HL-60/S4 (cell line): ENCODE data around the gene PDXP.
"Not testable (repeated sequence)": the region's sequence is repeated elsewhere in the genome, so short reads cannot be mapped to it uniquely, and the experiment has no call there.

ENCODE experiments used
- in situ Hi-C: fragments of 300-500 bp; cut with MboI; formaldehyde crosslinking; loops from 2 replicates; pipeline ENCODE4 v1.14.3; 2022; ENCODE audit warnings: low sequenced_read_pairs

PDXP gene

GRCh38 chr22:37658133-37659065 lies at the start of gene PDXP:
TSS of gene PDXP (plus strand) at chr22:37658723. CDS start at chr22:37658783, 60 bp downstream.
- in situ Hi-C loops: no loop called here

DNA sequence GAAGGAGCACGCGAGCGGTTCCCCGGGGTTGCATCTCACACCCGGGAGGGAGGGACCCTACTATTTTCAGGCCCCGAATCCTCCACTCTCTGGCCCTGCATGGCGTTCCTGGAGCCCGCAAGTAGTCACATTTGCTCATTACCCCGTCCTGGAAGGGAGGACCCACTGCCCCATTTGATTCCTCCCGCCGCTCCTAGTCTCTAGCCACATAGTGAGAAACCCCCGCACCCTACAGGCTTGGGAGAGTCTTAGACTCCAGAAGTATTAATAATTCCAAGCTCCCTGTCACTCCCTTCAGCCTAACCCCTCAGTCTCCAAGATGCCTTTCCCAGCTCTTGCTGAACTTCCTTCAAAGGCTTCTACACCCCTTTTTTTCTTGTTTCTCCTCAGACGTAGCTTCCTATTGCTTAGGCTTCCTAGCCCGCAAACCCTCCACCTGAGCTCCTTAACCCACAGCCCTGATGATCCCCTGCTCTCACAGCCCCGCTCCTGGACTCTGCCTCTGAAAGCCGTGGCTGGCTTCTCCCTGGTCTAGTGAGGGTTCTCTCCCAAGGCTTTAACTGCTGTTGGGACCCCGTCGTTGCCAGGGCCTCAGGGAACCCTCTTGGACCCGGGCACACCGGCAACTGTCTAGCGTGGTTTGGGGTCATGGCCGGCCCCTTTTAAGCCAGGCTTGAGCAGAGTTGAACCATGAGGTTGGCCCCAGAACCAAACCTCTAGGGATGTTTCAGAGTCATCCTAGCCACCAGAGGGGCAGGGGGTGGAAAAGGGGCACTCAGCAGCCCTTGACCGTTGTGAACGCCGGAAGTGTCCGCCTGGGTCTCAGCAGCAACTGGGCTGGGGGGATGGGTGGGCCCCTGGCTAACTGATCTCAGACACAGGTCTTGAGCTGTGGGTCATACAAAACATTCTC lies 49.0 kb upstream of the PDXP start:
- in situ Hi-C loops: no loop called here

DNA sequence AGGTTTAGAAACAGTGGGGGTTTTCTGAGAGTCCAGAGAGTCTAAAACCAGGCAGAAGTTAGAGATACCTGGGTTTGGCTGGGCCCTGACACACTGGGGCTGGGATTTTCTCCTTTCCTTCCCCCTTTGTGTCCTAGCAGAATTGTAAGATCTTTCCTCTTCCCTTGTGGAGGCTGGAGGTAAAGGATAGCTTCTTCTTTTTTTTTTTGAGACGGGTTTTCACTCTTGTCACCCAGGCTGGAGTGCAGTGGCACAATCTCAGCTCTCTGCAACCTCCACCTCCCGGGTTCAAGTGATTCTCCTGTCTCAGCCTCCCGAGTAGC lies 48.4 kb upstream of the PDXP start:
- in situ Hi-C loops: not testable (repeated sequence)

DNA sequence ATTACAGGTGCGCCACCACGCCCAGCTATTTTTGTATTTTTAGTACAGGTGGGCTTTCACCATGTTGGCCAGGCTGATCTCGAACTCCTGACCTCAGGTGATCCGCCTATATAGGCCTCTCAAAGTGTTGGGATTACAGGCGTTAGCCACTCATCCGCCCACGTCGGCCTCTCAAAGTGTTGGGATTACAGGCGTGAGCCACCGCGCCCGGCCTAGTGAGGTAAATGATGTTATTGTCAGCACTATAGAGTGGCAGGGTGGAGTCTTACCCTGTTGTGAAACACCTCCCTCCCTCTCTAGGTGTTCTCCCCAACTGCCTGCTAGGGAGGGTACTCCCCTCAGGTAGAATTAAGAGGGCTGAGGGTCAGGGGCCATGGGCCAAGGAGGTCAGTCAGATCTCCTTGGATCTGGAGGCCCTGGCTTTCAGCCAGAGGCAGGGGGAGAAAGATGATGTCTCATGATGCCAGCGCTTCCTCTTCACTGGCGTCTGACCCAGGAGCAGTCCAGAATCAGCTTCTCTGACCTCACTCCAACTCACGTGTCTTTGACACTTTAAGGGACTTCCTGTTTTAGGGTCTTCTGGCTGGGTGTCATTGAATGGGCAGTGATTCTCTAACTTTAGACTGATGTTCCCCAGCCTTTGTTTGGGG lies 47.9 kb upstream of the PDXP start:
- in situ Hi-C loops: no loop called here

GRCh38 chr22:37611207-37611606 lies 47.3 kb upstream of the PDXP start:
- in situ Hi-C loops: no loop called here

DNA sequence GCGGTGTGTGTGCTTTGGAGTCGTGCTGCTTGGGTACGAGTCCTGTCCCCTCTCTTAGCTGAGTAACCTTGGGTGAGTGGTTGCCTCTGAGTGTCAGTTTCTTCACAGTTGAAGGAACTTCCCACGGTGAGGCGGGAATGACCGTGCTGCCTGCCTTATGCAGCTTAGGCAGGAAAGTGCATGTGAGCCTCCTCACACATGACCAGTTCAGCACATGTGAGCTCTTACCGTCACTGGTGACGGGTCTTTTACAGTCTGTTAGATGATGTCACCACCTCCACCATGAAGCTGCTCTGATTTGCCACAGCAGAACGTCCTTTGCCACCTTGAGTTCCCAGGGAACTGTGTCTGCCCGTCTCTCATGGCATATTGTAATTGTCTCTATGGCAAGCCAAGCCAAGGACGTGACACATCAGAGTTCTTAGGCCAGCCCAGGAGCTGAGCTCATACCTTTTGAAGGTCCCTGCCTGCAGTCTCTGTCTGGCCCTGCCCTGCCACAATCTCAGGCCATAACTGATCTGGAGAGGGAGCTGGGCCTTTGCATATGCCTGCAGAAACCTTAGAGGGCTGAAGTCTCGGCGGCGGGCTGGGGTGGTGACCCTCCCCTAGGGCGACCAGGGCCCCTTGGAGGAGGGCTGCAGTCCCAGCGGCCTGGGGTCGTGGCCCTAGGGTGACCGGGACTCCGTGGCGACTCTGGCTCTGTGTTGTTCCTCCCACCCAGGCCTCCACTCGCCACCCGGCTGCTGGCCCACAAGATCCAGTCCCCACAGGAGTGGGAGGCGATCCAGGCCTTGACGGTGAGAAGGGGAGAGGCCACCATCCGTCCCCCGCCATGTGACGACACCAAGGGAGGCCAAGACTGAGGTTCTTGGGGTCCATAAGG lies 42.1 kb upstream of the PDXP start:
- in situ Hi-C loops: no loop called here

DNA sequence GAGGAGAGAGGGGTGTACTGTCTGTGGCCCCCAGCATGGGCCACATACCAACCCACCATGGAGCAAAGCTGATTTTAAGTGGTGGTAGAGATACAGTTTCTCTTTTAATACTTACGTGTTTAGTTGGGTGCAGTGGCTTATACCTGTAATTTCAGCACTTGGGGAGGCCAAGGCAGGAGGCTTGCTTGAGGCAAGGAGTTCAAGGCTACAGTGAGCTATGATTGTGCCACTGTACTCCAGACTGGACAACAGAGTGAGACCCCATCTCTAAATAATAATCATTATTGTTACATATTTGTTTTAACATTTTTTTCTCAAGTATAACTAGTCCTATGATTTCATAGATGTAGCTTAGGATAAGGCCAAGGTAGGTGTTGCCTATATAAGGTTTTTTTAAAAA lies 41.1 kb upstream of the PDXP start:
- in situ Hi-C loops: no loop called here

GRCh38 chr22:37618072-37618656 lies 40.4 kb upstream of the PDXP start:
- in situ Hi-C loops: no loop called here

DNA sequence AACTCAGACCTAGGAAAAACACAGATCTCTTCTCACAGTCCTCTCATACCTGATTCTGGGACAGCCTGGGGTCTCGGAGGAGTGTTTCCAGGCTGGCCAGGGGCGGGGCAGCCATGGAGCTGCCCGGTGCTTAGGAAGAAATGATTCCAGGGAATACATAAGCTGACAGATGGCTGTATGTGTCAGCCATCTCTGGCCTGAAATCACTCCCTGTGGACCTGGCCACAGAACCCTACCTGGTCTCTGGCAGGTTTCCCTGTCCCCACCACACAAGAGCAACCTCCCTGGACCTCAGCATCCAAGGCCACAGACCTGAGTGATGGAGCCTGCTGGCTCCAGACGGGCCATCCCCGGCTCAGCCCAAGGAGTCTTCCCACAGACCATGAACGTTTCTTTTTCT lies 39.8 kb upstream of the PDXP start:
- in situ Hi-C loops: no loop called here

DNA sequence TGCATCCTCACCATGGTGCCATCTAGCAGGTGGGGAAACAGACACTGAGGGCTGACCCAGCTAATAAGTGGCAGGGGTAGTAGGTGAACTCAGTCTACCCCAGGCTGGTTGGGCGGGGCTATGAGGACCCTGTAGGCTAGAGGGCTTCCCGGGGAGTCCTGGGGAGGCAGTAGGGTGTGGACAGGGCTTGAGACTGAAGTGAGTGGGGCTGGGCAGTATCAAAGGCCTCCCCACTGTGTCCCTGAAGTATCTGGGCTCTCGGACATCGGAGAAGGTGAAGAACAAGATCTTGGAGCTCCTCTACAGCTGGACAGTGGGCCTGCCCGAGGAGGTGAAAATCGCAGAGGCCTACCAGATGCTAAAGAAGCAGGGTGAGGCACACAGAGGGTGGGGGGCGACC lies 38.5 kb upstream of the PDXP start:
- in situ Hi-C loops: loop anchor here (10.0 kb wide), 1 partner anchor 175 kb away; no protein-coding TSS in a partner anchor

- in situ Hi-C loops: loop anchor here (10.0 kb wide), 1 partner anchor 173 kb away; no protein-coding TSS in a partner anchor
These were observed 37.1 kb upstream of the PDXP start for GRCh38 chr22:37621352-37621860.

DNA sequence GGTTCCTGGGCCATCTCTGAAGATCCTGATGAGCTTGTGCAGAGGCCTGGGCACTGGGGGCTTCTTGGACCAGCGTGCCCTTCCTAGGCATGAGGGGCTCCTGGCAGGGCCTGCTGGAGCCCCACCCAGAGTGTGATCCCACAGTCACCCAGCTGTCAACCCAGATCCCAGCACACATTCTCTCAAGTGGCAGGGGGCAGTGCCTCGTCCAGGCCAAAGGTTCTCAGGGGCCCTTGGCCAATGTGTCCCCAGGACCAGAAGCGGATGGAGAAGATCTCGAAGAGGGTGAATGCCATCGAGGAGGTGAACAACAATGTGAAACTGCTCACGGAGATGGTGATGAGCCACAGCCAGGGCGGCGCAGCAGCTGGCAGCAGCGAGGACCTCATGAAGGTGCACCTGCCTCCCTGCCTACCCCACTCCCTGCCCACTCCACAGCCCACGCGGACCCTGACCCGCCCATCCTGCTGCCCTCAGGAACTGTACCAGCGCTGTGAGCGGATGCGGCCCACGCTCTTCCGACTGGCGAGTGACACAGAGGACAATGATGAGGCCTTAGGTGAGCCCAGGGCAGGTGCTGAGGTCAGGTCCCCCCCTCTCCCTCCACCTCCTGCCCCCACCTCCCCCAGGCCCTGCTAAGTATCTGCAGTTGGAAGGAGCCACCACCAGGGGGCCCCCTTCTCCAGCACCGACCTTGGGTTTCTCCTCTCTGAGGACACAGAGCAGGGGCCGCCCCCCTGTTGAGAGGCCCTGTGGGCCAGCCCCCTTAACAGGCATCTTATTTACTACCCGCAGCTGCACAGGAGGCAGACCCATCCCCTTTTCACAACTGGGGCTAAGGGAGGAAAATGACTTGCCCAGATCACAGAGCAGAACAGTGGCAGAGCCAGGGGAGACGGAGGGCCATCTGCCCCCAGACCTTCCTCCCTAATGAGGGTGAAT lies 35.2 kb upstream of the PDXP start:
- in situ Hi-C loops: loop anchor here (10.0 kb wide), 1 partner anchor 171 kb away; no protein-coding TSS in a partner anchor

- in situ Hi-C loops: loop anchor here (10.0 kb wide), 1 partner anchor 171 kb away; no protein-coding TSS in a partner anchor
These were observed 34.5 kb upstream of the PDXP start for GRCh38 chr22:37624017-37624365.

DNA sequence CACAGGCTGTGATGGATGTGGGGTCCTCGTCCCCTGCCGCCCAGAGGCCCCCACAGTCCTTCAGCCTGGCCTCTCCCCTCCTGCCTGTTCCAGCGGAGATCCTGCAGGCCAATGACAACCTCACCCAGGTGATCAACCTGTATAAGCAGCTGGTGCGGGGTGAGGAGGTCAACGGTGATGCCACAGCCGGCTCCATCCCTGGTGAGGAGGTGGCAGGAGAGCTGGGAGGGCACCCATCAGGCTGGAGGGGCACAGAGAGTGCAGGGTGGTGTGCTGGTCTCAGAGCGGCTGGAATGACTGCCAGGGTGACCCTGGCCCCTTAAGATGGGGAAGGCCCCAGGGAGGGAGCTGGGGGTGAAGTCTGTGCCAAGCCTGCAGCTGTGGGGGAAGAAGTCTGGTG lies 33.6 kb upstream of the PDXP start:
- in situ Hi-C loops: loop anchor here (10.0 kb wide), 1 partner anchor 170 kb away; no protein-coding TSS in a partner anchor

- in situ Hi-C loops: loop anchor here (10.0 kb wide), 1 partner anchor 169 kb away; no protein-coding TSS in a partner anchor
These were observed 32.8 kb upstream of the PDXP start for GRCh38 chr22:37625737-37626136.

- in situ Hi-C loops: loop anchor here (10.0 kb wide), 1 partner anchor 169 kb away; no protein-coding TSS in a partner anchor
These were observed 32.4 kb upstream of the PDXP start for GRCh38 chr22:37626144-37626543.

GRCh38 chr22:37626556-37627075 lies 31.9 kb upstream of the PDXP start:
- in situ Hi-C loops: loop anchor here (10.0 kb wide), 1 partner anchor 168 kb away; no protein-coding TSS in a partner anchor

GRCh38 chr22:37627121-37627520 lies 31.4 kb upstream of the PDXP start:
- in situ Hi-C loops: loop anchor here (10.0 kb wide), 1 partner anchor 168 kb away; no protein-coding TSS in a partner anchor
